ENCODE results near the gene IGHMBP2. TPM values are rescaled to one million over a fixed set of nuclear protein-coding genes. Genes with fewer than 3 reads are reported as not detected.

IGHMBP2 gene
- total and polyA plus RNA-seq, 2 of the 8 experiments (the other 6 are each of a cell fraction or from before 2014, with no cell fraction given) = 8.4 to 17.6 TPM

- Histone ChIP-seq H2BK12ac (ENCODE audit: low read depth, low read length) (no peak overlapping the region), H2BK15ac (ENCODE audit: low read length) (no peak overlapping the region), H2BK120ac (replicated peaks; ENCODE audit: low read depth, low read length) (no peak overlapping the region), H3K23me2 (ENCODE audit: low read depth, low read length) (no peaks in the 10 kb centered on the region), H3K79me1 (ENCODE audit: low read depth, low read length) (no peaks in the 10 kb centered on the region), H4K5ac (ENCODE audit: insufficient read length, low read depth, low read length) (no peak overlapping the region), H3K4ac (replicated peaks; ENCODE audit: insufficient read length, low read depth, low read length) (no peak overlapping the region), H2AK5ac (ENCODE audit: low read depth, low read length) (no peak overlapping the region), H3K36me3 (ENCODE audit: control insufficient read depth in 2 of 4, insufficient read depth in 4 of 4, low read length in 3 of 4) (no peaks in the 10 kb centered on the region), H3K18ac (ENCODE audit: extremely low read depth, low read length) (no peak overlapping the region), H3K9ac (replicated peaks in 1 of 4; ENCODE audit: extremely low read depth in 1 of 4, low read depth in 3 of 4, low read length in 3 of 4) (no peak overlapping the region), H3K14ac (ENCODE audit: insufficient read length) (no peak overlapping the region), H4K91ac (replicated peaks; ENCODE audit: insufficient read length, low read length) (no peak overlapping the region), H3K79me2 (ENCODE audit: control insufficient read depth in 1 of 2, insufficient read depth in 2 of 2, low read length in 2 of 2) (no peaks in the 10 kb centered on the region), H3K9me3 (ENCODE audit: insufficient read depth in 2 of 2, low read depth in 1 of 2, low read length in 1 of 2) (no peaks in the 10 kb centered on the region; a peak in 1 of 4 replicates), H3K4me2 (ENCODE audit: insufficient read depth in 1 of 2, low read depth in 2 of 2, low read length in 2 of 2) (no peak overlapping the region), H2AFZ (ENCODE audit: low read length) (no peak overlapping the region), H3K4me1 (replicated peaks in 1 of 4; ENCODE audit: control insufficient read depth in 3 of 4, insufficient read depth in 4 of 4, low read length in 3 of 4) (peaks cover 0 to 8% (median 4%) of the 10 kb centered on the region in 4 experiments; a peak in 1 of 7 replicates), H2BK20ac (ENCODE audit: low read length) (no peak overlapping the region), H4K8ac (ENCODE audit: extremely low read depth, insufficient read depth, low read length) (no peak overlapping the region), H2BK5ac (ENCODE audit: low read depth, low read length) (no peak overlapping the region), H3K4me3 (ENCODE audit: extremely low read depth in 1 of 4, insufficient read depth in 2 of 4, low read depth in 3 of 4, low read length in 4 of 4) (no peak overlapping the region), H3K23ac (ENCODE audit: insufficient read length) (no peak overlapping the region), H3K56ac (replicated peaks; ENCODE audit: insufficient read length, low read depth, low read length) (no peak overlapping the region), H4K20me1 (replicated peaks in 1 of 2; ENCODE audit: control insufficient read depth in 1 of 2, insufficient read depth in 2 of 2, low read length in 2 of 2) (peaks cover 0 to 2% of the 10 kb centered on the region in 2 experiments), H3K27ac (ENCODE audit: low read depth, low read length) (no peak overlapping the region), H3K27me3 (replicated peaks in 1 of 4; ENCODE audit: control insufficient read depth in 3 of 4, extremely low read depth in 1 of 4, insufficient read depth in 3 of 4, low read length in 3 of 4) (no peaks in the 10 kb centered on the region)
- 87% methylated on average over 29 of the region's 31 CpGs; no CpG with 5 or more reads in 1 of the 2 experiments for WGBS, 2 experiments (ENCODE audit: extremely low coverage in 1 of 2, insufficient coverage in 1 of 2, insufficient read length in 1 of 2, insufficient replicate concordance in 2 of 2, low coverage in 1 of 2, low lambda C conversion rate in 2 of 2, missing lambda C conversion rate in 1 of 2)
- no peak for DNase-seq (ENCODE audit: low read depth in 1 of 2, low spot score in 2 of 2)
- TF ChIP-seq SP2 (IDR thresholded peaks at IDR 0.05; ENCODE audit: low read length) (no peak), SIN3A (conservative IDR thresholded peaks at IDR 0.05 in 1 of 2, IDR thresholded peaks at IDR 0.05 in 1 of 2; ENCODE audit: low read depth in 1 of 2, low read length in 2 of 2) (no peak), E2F6 (IDR thresholded peaks at IDR 0.05) (no peak)
- no peak for FAIRE-seq
- CTCF ChIA-PET (ENCODE audit: partially characterized antibody) = interaction anchor here (0.8 to 3.4 kb wide), 3 partner anchors 18 to 142 kb away, joined by 3 to 13 read pairs (median 3); no protein-coding TSS in a partner anchor
- POLR2A ChIA-PET (ENCODE audit: partially characterized antibody) = no interaction called here
Measured at GRCh38 chr11:68959465-68960293, 56.0 kb downstream of the IGHMBP2 start.

Measured in H1 (cell line).